CD14-positive monocyte (primary cell): ENCODE measurements around the gene ZRANB1. TPM values are rescaled to one million over a fixed set of nuclear protein-coding genes. Genes with fewer than 3 reads are reported as not detected.

ENCODE experiments used
- DNase-seq, 3 donors: peaks; one replicate each; pipeline ENCODE4 v3.0.0-alpha.2; 2011 to 2022
- H2AFZ ChIP-seq: 2 replicates; pipeline ENCODE4 v1.6.0; 2012; ENCODE audit warnings: mild to moderate bottlenecking, low read depth, low read length, inconsistent platforms; ENCODE audit not compliant: insufficient read depth, poor library complexity, severe bottlenecking
- H3K27ac ChIP-seq, 2 donors: 1 replicate in 1 of 2; 2 replicates in 1 of 2; pipeline ENCODE4 v1.5.1; 2012 to 2013; ENCODE audit warnings: low read length in 2 of 2, control low read depth in 1 of 2, inconsistent platforms in 1 of 2, low read depth in 1 of 2, mild to moderate bottlenecking in 1 of 2
- H3K27me3 ChIP-seq, 2 donors: one replicate each; pipeline versions ENCODE4 v1.6.0 to v1.6.1; 2011 to 2013; ENCODE audit warnings: low read length in 2 of 2; ENCODE audit not compliant: control insufficient read depth in 2 of 2, insufficient read depth in 2 of 2
- H3K36me3 ChIP-seq, 2 donors: replicated peaks in 1 of 2; 1 replicate in 1 of 2; 2 replicates in 1 of 2; pipeline versions ENCODE4 v1.5.1 to v1.6.1; 2012 to 2013; ENCODE audit warnings: low read length in 2 of 2, control low read depth in 1 of 2, inconsistent platforms in 1 of 2, mild to moderate bottlenecking in 1 of 2; ENCODE audit not compliant: insufficient read depth in 2 of 2, control insufficient read depth in 1 of 2
- H3K4me1 ChIP-seq, 2 donors: 1 replicate in 1 of 2; 2 replicates in 1 of 2; pipeline versions ENCODE4 v1.5.1 to v1.6.1; 2012 to 2013; ENCODE audit warnings: low read length in 2 of 2, control low read depth in 1 of 2, inconsistent platforms in 1 of 2, mild to moderate bottlenecking in 1 of 2, moderate library complexity in 1 of 2; ENCODE audit not compliant: insufficient read depth in 2 of 2, control insufficient read depth in 1 of 2
- H3K4me2 ChIP-seq: replicated peaks from 2 replicates; pipeline ENCODE3; 2012; ENCODE audit warnings: low read length, moderate library complexity, mild to moderate bottlenecking; ENCODE audit not compliant: poor library complexity, severe bottlenecking; ENCODE audit errors: extremely low read depth
- H3K4me3 ChIP-seq, 3 experiments: fragments of 200-600 bp in 1 of 3; sonication (generic) in 1 of 3; replicated peaks in 1 of 3; 1 replicate in 2 of 3; 2 replicates in 1 of 3; pipeline ENCODE4 v1.5.1; 2011 to 2013; ENCODE audit warnings: low read length in 3 of 3, mild to moderate bottlenecking in 3 of 3, control low read depth in 2 of 3, low read depth in 2 of 3, inconsistent platforms in 1 of 3, moderate library complexity in 1 of 3
- H3K79me2 ChIP-seq: 2 replicates; pipeline ENCODE4 v1.6.0; 2012; ENCODE audit warnings: mild to moderate bottlenecking, control low read depth, inconsistent platforms, low read length, moderate library complexity; ENCODE audit not compliant: insufficient read depth
- H3K9ac ChIP-seq: 2 replicates; pipeline ENCODE4 v1.6.0; 2017; ENCODE audit warnings: low read length, mild to moderate bottlenecking; ENCODE audit not compliant: insufficient read depth, poor library complexity, severe bottlenecking
- H3K9me3 ChIP-seq, 2 donors: replicated peaks in 1 of 2; 1 replicate in 1 of 2; 2 replicates in 1 of 2; pipeline versions ENCODE4 v1.5.1 to v1.6.1; 2012 to 2013; ENCODE audit warnings: low read length in 2 of 2, control low read depth in 1 of 2; ENCODE audit not compliant: control insufficient read depth in 1 of 2, insufficient read depth in 1 of 2
- H4K20me1 ChIP-seq: 2 replicates; pipeline ENCODE4 v1.6.0; 2012; ENCODE audit warnings: mild to moderate bottlenecking, low read length, control low read depth, moderate library complexity; ENCODE audit not compliant: insufficient read depth
- H3K27ac Mint-ChIP-seq, 7 donors: one replicate each; pipeline ENCODE4 v1.8.0; 2020; ENCODE audit warnings: mild to moderate bottlenecking in 7 of 7, mixed read lengths in 7 of 7, moderate library complexity in 6 of 7, inconsistent platforms in 2 of 7
- H3K27me3 Mint-ChIP-seq, 3 donors: one replicate each; pipeline ENCODE4 v1.8.0; 2021 to 2022; ENCODE audit warnings: low read depth in 3 of 3, mild to moderate bottlenecking in 3 of 3, mixed read lengths in 3 of 3, moderate library complexity in 3 of 3, inconsistent platforms in 1 of 3
- H3K36me3 Mint-ChIP-seq, 2 donors: one replicate each; pipeline ENCODE4 v1.8.0; 2020; ENCODE audit warnings: mixed read lengths in 2 of 2, inconsistent platforms in 1 of 2, mild to moderate bottlenecking in 1 of 2
- H3K4me1 Mint-ChIP-seq: one replicate; pipeline ENCODE4 v1.8.0; 2020; ENCODE audit warnings: mild to moderate bottlenecking, mixed read lengths
- H3K4me3 Mint-ChIP-seq, 2 donors: one replicate each; pipeline ENCODE4 v1.8.0; 2020; ENCODE audit warnings: mild to moderate bottlenecking in 2 of 2, mixed read lengths in 2 of 2, moderate library complexity in 1 of 2
- H3K9me3 Mint-ChIP-seq, 7 donors: one replicate each; pipeline ENCODE4 v1.8.0; 2020 to 2022; ENCODE audit warnings: mixed read lengths in 7 of 7, mild to moderate bottlenecking in 6 of 7, moderate library complexity in 6 of 7, inconsistent platforms in 2 of 7
- CTCF ChIP-seq: fragments of 200-600 bp; IDR thresholded peaks from one replicate; pipeline ENCODE4 v1.8.0; 2022; ENCODE audit warnings: antibody characterized with exemption, mild to moderate bottlenecking
- WGBS: methylation state at CpG from one replicate; pipeline ENCODE4 v1.1.5; 2013; ENCODE audit warnings: missing lambda C conversion rate; ENCODE audit not compliant: insufficient coverage; 5-methylcytosine and 5-hydroxymethylcytosine counted together
- intact Hi-C, 2 donors: fragments of 100-400 bp; cut with micrococcal nuclease; formaldehyde crosslinking; loops; one replicate each; pipeline versions ENCODE4 v1.15.0 to v1.15.1; 2023
- polyA plus RNA-seq, 3 donors: library from polyadenylated mRNA; depleted of rRNA in 1 of 3; unstranded in 2 of 3; stranded (reverse) in 1 of 3; fragments of 300-500 nt in 2 of 3; fragments of >200 nt in 1 of 3; fragmentation: Illumina TruSeq in 2 of 3; gene quantifications; 1 replicate in 2 of 3; 2 replicates in 1 of 3; pipeline ENCODE4 v1.2.3, GENCODE V29; 2012 to 2021

ZRANB1 gene
- polyA plus RNA-seq, 3 donors = 2.7 to 5.6 (median 3.1) TPM

GRCh38 chr10:124909563-124909962 is 32.4 kb upstream of the ZRANB1 start:
- Mint-ChIP-seq H3K9me3 (no peaks in the 10 kb centered on the region), H3K36me3 (no peaks in the 10 kb centered on the region), H3K4me1 (peaks cover 29% of the 10 kb centered on the region), H3K27ac (no peak overlapping the region), H3K4me3 (no peak overlapping the region), H3K27me3 (peaks cover 0 to 5% (median 0%) of the 10 kb centered on the region in 3 donors)
- Histone ChIP-seq H3K4me1 (peaks cover 23 to 29% of the 10 kb centered on the region in 2 donors), H3K4me2 (no peak overlapping the region), H3K9me3 (no peaks in the 10 kb centered on the region), H4K20me1 (no peaks in the 10 kb centered on the region), H3K79me2 (no peaks in the 10 kb centered on the region), H3K36me3 (no peaks in the 10 kb centered on the region), H3K27ac (no peak overlapping the region), H3K27me3 (no peaks in the 10 kb centered on the region), H2AFZ (no peak overlapping the region), H3K4me3 (no peak overlapping the region), H3K9ac (no peak overlapping the region)
- no peak for TF ChIP-seq CTCF
- intact Hi-C loops = no loop called here
- no CpG with 5 or more reads among the region's 8 CpGs for WGBS
- no peak for DNase-seq

GRCh38 chr10:124911124-124912067 is 30.5 kb upstream of the ZRANB1 start:
- Histone ChIP-seq H3K9me3 (no peaks in the 10 kb centered on the region), H3K9ac (peak overlapping the region; percentile 6), H4K20me1 (no peaks in the 10 kb centered on the region), H3K36me3 (no peaks in the 10 kb centered on the region), H3K79me2 (no peaks in the 10 kb centered on the region), H3K4me1 (peaks cover 27 to 35% of the 10 kb centered on the region in 2 donors), H2AFZ (peak overlapping the region; percentile 49), H3K4me2 (peak overlapping the region; percentile 33), H3K27ac (peak overlapping the region in 1 of 2 donors; percentile 33), H3K27me3 (no peaks in the 10 kb centered on the region), H3K4me3 (peak overlapping the region in 1 of 3 experiments; percentile 15)
- DNase-seq = peak in 2 of 3 donors; percentile 8 to 20
- H3K27me3 Mint-ChIP-seq = peaks cover 0 to 4% (median 0%) of the 10 kb centered on the region in 3 donors
- no peaks in the 10 kb centered on the region for H3K9me3 Mint-ChIP-seq
- WGBS = 11% methylated on average over 12 of the region's 14 CpGs
- peaks cover 34% of the 10 kb centered on the region for H3K4me1 Mint-ChIP-seq
- H3K36me3 Mint-ChIP-seq = no peaks in the 10 kb centered on the region
- intact Hi-C loops = loop anchor here (10.0 kb wide), 6 partner anchors 107 to 803 kb away; partner anchors contain the start of genes ABRAXAS2 (in 1 of the 2), EDRF1 (in 1 of the 2) and EEF1AKMT2 (in 1 of the 2)
- H3K27ac Mint-ChIP-seq = peak overlapping the region; percentile 26 to 82 (median 72)
- no peak for TF ChIP-seq CTCF
- H3K4me3 Mint-ChIP-seq = peak overlapping the region; percentile 64 to 83
